GM10847 (cell line): ENCODE measurements around the gene TBL1X.

Experiments used
- POLR2A ChIP-seq: IDR thresholded peaks from 2 replicates; pipeline ENCODE4 v1.6.1; 2011; ENCODE audit not compliant: insufficient read length; ENCODE audit errors: extremely low read depth

TBL1X gene

GRCh38 chrX:9737363-9737762, 272.5 kb downstream of the TBL1X start:
- no peak for TF ChIP-seq POLR2A

GRCh38 chrX:9738151-9738550, 273.3 kb downstream of the TBL1X start:
- no peak for TF ChIP-seq POLR2A

- TF ChIP-seq POLR2A, result no peak
Measured at GRCh38 chrX:9739130-9739529, 274.3 kb downstream of the TBL1X start.

GRCh38 chrX:9745417-9746115, 280.7 kb downstream of the TBL1X start:
- TF ChIP-seq POLR2A, result no peak

- TF ChIP-seq POLR2A, result no peak
Measured at GRCh38 chrX:9746148-9746888, 281.5 kb downstream of the TBL1X start.

- TF ChIP-seq POLR2A, result no peak
Measured at GRCh38 chrX:9747644-9748043, 282.8 kb downstream of the TBL1X start.

- no peak for TF ChIP-seq POLR2A
Measured at GRCh38 chrX:9749146-9749692, 284.4 kb downstream of the TBL1X start.

GRCh38 chrX:9757366-9757765, 292.5 kb downstream of the TBL1X start:
- no peak for TF ChIP-seq POLR2A

GRCh38 chrX:9758021-9758638, 293.3 kb downstream of the TBL1X start:
- TF ChIP-seq POLR2A, result no peak

- TF ChIP-seq POLR2A, result no peak
Measured at GRCh38 chrX:9759337-9759736, 294.5 kb downstream of the TBL1X start.

- TF ChIP-seq POLR2A, result no peak
Measured at GRCh38 chrX:9765072-9765736, 300.3 kb downstream of the TBL1X start.

GRCh38 chrX:9765737-9766097, 300.9 kb downstream of the TBL1X start, which contains the start of gene GPR143:
TSS of gene GPR143 (minus strand) at chrX:9765847. CDS start at chrX:9765817, 30 bp downstream.
- TF ChIP-seq POLR2A, result no peak

GRCh38 chrX:9767375-9767774, 302.5 kb downstream of the TBL1X start:
- TF ChIP-seq POLR2A, result no peak

- TF ChIP-seq POLR2A, result no peak
Measured at GRCh38 chrX:9770319-9770718, 305.5 kb downstream of the TBL1X start.

GRCh38 chrX:9772943-9773342, 308.1 kb downstream of the TBL1X start:
- no peak for TF ChIP-seq POLR2A
